Stimulated activated CD4-positive, alpha-beta T cell treated with anti-CD3 and anti-CD28 coated beads, Interleukin-2, amount 100 ng/mL, for 48 hours (primary cell): ENCODE measurements around the gene LAP3.

Source experiments
- DNase-seq, 2 donors: peaks; one replicate each; pipeline ENCODE4 v3.0.0-alpha.2; 2020

LAP3 gene

GRCh38 chr4:17623451-17624001 is 46.5 kb downstream of the LAP3 start:
- DNase-seq = no peak

- no peak for DNase-seq
These were observed 47.8 kb downstream of the LAP3 start for GRCh38 chr4:17624821-17625220.

- DNase-seq = no peak
These were observed 53.2 kb downstream of the LAP3 start for GRCh38 chr4:17630228-17630627.

- no peak for DNase-seq
These were observed 56.6 kb downstream of the LAP3 start for GRCh38 chr4:17633600-17633999.

- no peak for DNase-seq
These were observed 58.1 kb downstream of the LAP3 start for GRCh38 chr4:17635056-17635455.

GRCh38 chr4:17636341-17636695 is 59.3 kb downstream of the LAP3 start:
- no peak for DNase-seq

GRCh38 chr4:17636696-17637622 is 60.0 kb downstream of the LAP3 start:
- DNase-seq = peak; percentile 73 to 74

GRCh38 chr4:17639136-17639535 is 62.1 kb downstream of the LAP3 start:
- DNase-seq = no peak

- no peak for DNase-seq
These were observed 65.4 kb downstream of the LAP3 start for GRCh38 chr4:17642398-17642783.

GRCh38 chr4:17646693-17647092 is 69.7 kb downstream of the LAP3 start:
- DNase-seq = no peak

- no peak for DNase-seq
These were observed 70.3 kb downstream of the LAP3 start for GRCh38 chr4:17647176-17647806.

- no peak for DNase-seq
These were observed 70.9 kb downstream of the LAP3 start for GRCh38 chr4:17647927-17648326.

- DNase-seq = no peak
These were observed 73.4 kb downstream of the LAP3 start for GRCh38 chr4:17650406-17650805.

GRCh38 chr4:17654701-17655100 is 77.7 kb downstream of the LAP3 start:
- DNase-seq = no peak

- DNase-seq = no peak
These were observed 80.1 kb downstream of the LAP3 start for GRCh38 chr4:17657090-17657489.
